GM19438 (cell line): ENCODE data around the gene NUDCD3.

Source experiments
- ATAC-seq: cut with Tn5 transposase; IDR thresholded peaks from one replicate; pipeline ENCODE4 v1.9.1; 2021; ENCODE audit warnings: low read depth; ENCODE audit not compliant: unreplicated experiment

Gene NUDCD3

DNA sequence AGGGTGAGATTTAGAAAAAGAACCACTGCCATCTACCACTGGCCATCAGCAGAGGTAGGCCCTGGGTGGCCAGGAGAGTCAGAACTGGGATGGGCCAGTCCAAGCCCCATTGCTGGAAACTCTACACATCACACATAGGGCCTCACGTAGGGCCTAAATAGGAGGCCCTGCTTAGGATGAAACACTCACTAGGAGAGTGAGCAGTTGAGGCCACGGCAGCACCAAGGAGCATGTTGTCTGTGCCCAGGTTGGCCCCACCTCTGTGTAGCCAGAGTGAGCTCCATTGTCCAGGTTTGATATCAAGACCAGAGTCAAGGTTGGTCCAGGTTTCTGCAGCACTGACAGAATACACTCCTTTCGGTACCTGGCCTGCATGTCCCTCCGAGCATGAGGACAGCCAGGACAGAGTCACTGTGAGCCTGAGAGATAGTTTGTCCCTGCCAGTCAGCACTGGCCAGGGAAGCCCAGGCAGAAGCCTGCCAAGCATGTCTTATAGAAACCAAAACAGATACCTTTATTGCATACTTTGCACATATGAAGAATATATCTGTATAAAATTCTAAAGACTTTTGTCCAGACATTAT is 87.2 kb downstream of the NUDCD3 start:
- no peak for ATAC-seq

DNA sequence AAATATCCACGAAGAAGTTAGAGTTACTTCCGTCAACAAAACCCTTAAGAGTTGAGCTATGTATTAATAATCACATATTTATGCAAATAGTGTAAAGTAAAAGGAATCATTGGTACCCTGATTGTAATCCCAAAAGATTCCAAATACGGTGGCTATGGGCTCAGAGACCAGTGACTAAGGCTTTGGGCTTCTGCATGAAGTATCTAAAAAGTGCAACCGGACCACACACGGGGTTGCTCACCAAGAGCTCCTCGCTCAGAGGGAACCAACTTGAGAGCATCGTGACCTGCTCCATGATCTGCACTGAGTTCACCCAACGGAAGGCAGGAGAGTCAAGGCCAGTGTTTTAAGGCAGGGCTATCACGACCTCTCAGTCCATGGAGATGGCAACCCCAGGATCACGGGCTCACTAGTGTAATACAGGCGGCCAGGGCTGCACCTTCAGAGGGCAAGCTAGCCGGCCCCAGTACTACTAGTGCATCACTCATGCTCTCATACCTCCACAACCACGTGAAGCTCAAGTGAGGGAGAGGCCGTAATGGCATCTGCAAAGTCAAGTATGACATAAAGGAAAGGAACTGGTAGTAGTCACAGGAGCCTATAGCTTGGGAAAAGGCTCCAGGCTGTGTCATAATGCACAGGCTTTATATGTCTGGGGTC is 87.9 kb downstream of the NUDCD3 start:
- no peak for ATAC-seq

GRCh38 chr7:44401692-44402091 is 88.8 kb downstream of the NUDCD3 start:
- no peak for ATAC-seq

GRCh38 chr7:44400033-44400511 is 90.4 kb downstream of the NUDCD3 start:
- ATAC-seq = no peak

DNA sequence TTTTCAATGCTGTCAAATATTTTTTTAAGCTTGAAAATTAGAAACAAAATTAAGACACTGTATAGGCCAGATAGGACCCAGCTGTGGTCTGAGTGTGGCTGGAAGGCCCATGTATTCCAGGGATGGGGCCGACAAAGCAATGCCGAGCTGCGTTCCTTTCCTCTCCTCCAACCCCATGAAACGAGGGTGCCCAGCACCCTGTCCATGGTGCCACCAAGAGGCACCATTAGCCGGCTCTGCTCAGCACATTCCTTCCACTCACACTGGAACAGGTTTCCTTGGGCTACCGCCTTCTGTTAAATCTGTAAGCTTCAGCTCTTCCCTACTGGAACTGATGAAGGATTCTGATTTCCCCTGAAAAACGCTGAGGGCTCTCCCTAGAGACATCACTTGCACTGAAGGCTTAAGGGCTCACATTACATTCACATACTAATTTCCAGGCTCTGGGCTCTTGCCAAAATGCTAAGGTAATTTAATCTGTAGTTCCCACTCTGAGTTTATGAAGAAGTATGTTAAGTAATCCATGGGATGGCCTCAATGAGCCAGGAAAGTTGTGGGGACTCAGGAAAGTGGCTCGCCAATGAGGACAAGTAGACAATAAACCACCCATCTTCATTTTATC is 91.4 kb downstream of the NUDCD3 start:
- no peak for ATAC-seq

DNA sequence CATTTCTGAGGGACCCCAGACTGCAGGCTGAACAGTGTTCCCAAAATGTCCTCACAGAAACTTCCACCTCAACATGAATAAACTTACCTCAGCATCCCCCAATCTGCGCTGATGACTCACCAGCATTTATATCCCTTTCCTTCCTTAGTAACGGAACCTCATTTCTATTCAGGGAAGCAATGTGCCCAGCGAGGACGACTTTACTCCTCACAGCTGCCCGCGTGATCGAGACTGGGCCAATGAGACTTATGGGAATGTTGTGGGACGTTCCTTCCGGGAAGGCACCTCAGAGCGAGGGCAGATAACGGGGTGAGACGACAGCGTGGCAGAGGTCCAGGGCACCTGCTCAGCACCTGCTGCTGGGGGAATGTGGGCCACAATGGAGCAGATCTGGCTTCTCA is 91.9 kb downstream of the NUDCD3 start:
- no peak for ATAC-seq

DNA sequence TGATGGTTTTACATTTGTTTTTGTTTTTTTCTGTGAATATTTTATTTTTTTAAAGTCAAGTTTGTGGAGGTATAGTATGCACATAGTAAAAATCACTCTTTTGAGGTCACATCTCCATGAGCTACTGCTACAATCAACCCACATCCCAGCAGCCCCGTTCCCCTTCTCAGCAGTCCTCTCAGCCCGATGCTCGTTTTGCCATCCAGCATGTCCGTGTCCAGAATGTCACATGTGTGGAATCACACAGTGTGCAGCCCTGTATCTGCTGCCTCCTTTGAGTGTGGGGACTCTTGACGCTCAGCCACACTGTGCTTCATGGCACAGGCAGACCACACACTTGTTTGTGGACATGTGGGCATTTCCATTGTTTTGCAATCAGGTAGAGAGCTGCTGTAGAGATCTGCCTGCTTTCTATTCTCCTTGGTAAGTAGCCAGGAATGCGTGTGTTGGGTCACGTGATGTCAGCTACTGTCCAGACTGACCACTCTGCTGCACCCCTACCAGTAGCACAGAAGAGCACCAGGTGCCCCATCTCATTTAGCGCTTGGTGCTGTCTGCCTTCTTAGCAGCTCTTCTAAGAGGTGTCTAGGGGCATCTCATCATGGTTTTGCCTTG is 93.4 kb downstream of the NUDCD3 start:
- ATAC-seq = no peak

- ATAC-seq = no peak
Measured at GRCh38 chr7:44396496-44396895, 94.0 kb downstream of the NUDCD3 start.

DNA sequence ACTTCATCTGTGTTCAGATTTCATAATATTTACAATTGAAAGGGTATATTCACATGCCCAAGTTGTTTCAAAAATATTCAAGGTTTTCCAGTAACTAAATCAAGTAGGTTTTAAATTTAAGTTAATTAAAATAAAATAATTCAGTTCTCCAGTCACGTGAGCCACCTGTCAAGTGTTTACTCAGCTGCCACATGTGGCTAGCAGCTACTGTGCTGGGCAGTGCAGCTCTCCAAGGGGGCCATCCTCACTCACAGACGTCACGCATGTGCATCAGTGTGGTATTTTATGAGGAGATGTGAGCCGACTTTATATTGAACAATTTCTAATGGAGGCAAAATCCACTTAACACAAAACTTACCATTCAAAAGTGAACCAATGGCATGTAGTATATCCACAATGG is 95.4 kb downstream of the NUDCD3 start:
- ATAC-seq = no peak

DNA sequence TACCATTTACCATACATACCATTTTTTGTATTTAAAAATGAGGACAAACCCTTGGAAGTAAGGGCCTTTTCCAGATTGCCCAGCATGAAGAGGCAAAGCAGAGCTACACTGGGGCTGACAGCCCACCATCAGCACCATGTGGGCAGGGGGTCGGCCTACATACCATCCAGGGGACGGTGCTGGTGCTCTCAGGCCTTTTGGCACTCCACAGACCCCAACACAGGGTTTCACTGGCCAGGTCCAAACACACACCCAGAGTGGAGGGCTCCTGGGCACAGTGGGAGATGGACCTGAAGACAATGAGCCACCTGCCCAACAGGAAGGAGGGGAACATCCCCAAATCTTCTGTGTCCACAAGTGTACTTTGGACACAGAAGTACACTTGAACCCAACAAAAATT is 95.8 kb downstream of the NUDCD3 start:
- ATAC-seq = no peak

DNA sequence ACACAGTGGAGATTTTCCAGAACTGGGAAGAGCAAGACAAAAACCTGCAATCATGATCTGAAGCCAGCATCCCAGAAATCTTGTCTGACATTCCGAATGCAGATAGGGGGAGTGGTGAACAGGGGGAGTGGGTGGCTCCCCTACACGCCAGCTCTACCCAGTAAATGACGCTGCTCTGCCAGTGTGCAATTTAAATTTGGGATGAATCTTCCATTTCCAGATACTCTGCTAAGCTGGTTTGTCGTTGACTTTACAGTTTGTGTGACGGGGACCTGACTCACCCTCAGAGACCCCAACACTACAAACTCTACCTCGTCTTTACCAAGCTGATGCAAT is 96.4 kb downstream of the NUDCD3 start:
- no peak for ATAC-seq

- no peak for ATAC-seq
Measured at GRCh38 chr7:44393238-44394111, 97.0 kb downstream of the NUDCD3 start.

GRCh38 chr7:44392618-44393010 is 97.8 kb downstream of the NUDCD3 start:
- no peak for ATAC-seq

- ATAC-seq = no peak
Measured at GRCh38 chr7:44391746-44392617, 98.5 kb downstream of the NUDCD3 start.

DNA sequence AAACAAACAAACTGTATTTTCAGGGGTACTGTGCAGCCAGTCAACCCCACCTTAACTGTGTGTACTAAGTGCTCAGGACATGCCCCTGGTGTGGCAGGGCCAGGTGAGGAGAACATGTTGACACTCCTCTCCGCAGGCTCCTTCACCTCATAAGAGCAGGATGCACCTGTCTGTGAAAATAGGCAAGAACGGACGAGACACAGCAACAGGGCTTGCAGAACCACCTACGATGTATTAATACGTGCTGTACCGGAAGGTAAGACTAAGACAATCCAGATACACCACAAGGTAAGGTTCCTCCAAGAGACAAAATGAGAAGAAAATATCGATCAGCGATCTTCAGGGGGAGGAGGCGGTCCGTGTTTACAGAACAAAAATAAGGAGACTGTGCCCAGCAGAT is 99.3 kb downstream of the NUDCD3 start:
- ATAC-seq = no peak

DNA sequence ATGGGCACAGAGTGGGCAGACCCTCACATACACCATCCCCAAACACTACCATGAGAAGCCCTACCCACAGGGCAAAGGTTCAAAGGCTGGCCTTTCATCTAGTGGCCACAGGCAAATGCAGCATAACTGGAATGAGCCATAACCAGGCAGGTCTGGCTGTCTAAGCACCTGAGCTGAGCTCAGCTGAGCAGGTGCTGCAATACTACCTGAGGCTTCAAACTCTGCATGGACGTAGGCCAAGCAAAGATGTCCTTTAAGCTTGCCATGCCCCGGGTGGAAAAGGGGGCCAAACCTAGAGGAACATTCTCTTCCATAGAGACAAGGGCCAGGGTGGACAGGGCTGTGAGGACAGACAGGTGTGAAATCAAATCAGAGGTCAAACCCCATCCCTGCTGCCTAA is 99.8 kb downstream of the NUDCD3 start:
- ATAC-seq = no peak

- no peak for ATAC-seq
Measured at GRCh38 chr7:44388089-44388970, 102.1 kb downstream of the NUDCD3 start.

DNA sequence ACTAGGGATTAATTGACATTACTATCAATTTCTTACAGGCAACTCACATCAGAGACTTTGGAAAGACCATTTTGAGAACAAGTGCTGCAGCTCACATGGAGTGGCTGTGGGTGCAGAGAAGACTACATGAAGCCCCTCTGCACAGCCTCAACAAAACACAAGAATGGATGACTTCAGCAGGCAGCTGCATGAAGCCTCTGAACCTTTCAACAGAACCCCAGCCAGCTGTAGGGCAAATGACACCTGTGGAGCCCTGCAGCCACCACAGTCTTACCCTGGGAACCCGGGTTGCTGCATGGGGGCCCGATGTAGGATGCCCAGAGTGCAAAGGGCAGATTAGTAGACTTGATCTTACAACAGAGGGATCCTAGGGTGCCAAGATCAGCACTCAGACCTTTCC is 103.1 kb downstream of the NUDCD3 start:
- no peak for ATAC-seq
